Fibroblast of pulmonary artery (primary cell): ENCODE measurements around the gene WDR62.

Source experiments
- DNase-seq: peaks from one replicate; pipeline ENCODE4 v3.0.0-alpha.2; 2010; ENCODE audit warnings: low read depth
- H3K4me3 ChIP-seq: replicated peaks from 2 replicates; pipeline ENCODE4 v1.5.1; 2011; ENCODE audit warnings: low read depth, mild to moderate bottlenecking, control low read depth, low read length, moderate library complexity
- CTCF ChIP-seq: IDR thresholded peaks from 2 replicates; pipeline ENCODE4 v1.5.1; 2011; ENCODE audit warnings: mild to moderate bottlenecking, control low read depth, low read length, inconsistent platforms; ENCODE audit errors: missing control alignments

WDR62 gene

GRCh38 chr19:36142496-36142895 lies 87.8 kb downstream of the WDR62 start:
- DNase-seq, result no peak
- H3K4me3 ChIP-seq, result no peak overlapping the region
- TF ChIP-seq CTCF, result no peak

GRCh38 chr19:36144624-36145023 lies 89.9 kb downstream of the WDR62 start:
- TF ChIP-seq CTCF, result no peak
- DNase-seq, result no peak
- no peak overlapping the region for H3K4me3 ChIP-seq

GRCh38 chr19:36149673-36150406 lies 95.1 kb downstream of the WDR62 start:
- no peak for TF ChIP-seq CTCF
- no peak overlapping the region for H3K4me3 ChIP-seq
- no peak for DNase-seq

GRCh38 chr19:36150586-36150985 lies 95.9 kb downstream of the WDR62 start:
- TF ChIP-seq CTCF, result no peak
- no peak overlapping the region for H3K4me3 ChIP-seq
- DNase-seq, result no peak

GRCh38 chr19:36151144-36152018 lies 96.7 kb downstream of the WDR62 start:
- H3K4me3 ChIP-seq, result peak overlapping the region; percentile 53
- no peak for TF ChIP-seq CTCF
- peak; percentile 17 for DNase-seq

- no peak for DNase-seq
- H3K4me3 ChIP-seq, result peak overlapping the region; percentile 53
- no peak for TF ChIP-seq CTCF
These were observed 97.3 kb downstream of the WDR62 start for GRCh38 chr19:36152019-36152351.
